ENCODE data around the gene SORL1. TPM values are rescaled to one million over a fixed set of nuclear protein-coding genes. Genes with fewer than 3 reads are reported as not detected.

The SORL1 gene
- total and polyA plus RNA-seq, 2 experiments from 2014 or later: 0.26 to 0.54 TPM

GRCh38 chr11:121606354-121606753 is 154.2 kb downstream of the SORL1 start:
- no peak for TF ChIP-seq EZH2phosphoT487 (IDR thresholded peaks at IDR 0.05; ENCODE audit: insufficient read depth, low read depth)
- TF ChIP-seq EZH2 (IDR thresholded peaks at IDR 0.05; ENCODE audit: insufficient read depth, poor library complexity, severe bottlenecking): no peak
- no peaks in the 10 kb centered on the region for H3F3A ChIP-seq (ENCODE audit: insufficient read depth)
- WGBS, 2 experiments (ENCODE audit: low coverage in 1 of 2, low lambda C conversion rate in 2 of 2, missing lambda C conversion rate in 2 of 2): 91% methylated on average over 4 of the region's 4 CpGs
- no peak for DNase-seq
- in situ Hi-C loops (cut with MboI): no loop called here
- H3K4me2 ChIP-seq (ENCODE audit: unreplicated experiment): no peak overlapping the region
- H3K4me3 ChIP-seq: no peak overlapping the region
- H4K20me1 ChIP-seq (ENCODE audit: insufficient read depth): no peaks in the 10 kb centered on the region
- no peak overlapping the region for H3K27ac ChIP-seq
- no peak overlapping the region for H3K9ac ChIP-seq
- no peaks in the 10 kb centered on the region for H3K36me3 ChIP-seq (ENCODE audit: low read depth)
- H3K9me3 ChIP-seq (ENCODE audit: low read depth): no peaks in the 10 kb centered on the region
- no peaks in the 10 kb centered on the region for H3K79me2 ChIP-seq (ENCODE audit: insufficient read depth)
- no peaks in the 10 kb centered on the region for H3K9me2 ChIP-seq (ENCODE audit: insufficient read depth)
- no peaks in the 10 kb centered on the region for H3K4me1 ChIP-seq (ENCODE audit: insufficient read depth)
- H2AFZ ChIP-seq: no peak overlapping the region
- no peaks in the 10 kb centered on the region for H3K27me3 ChIP-seq (replicated peaks; ENCODE audit: insufficient read depth)

- H3K4me1 ChIP-seq (ENCODE audit: insufficient read depth): no peaks in the 10 kb centered on the region
- no peaks in the 10 kb centered on the region for H3K27me3 ChIP-seq (replicated peaks; ENCODE audit: insufficient read depth)
- DNase-seq: no peak
- no peaks in the 10 kb centered on the region for H3K9me2 ChIP-seq (ENCODE audit: insufficient read depth)
- no peak overlapping the region for H3K9ac ChIP-seq
- no peaks in the 10 kb centered on the region for H3K79me2 ChIP-seq (ENCODE audit: insufficient read depth)
- H2AFZ ChIP-seq: no peak overlapping the region
- in situ Hi-C loops (cut with MboI): no loop called here
- no peaks in the 10 kb centered on the region for H3F3A ChIP-seq (ENCODE audit: insufficient read depth)
- H4K20me1 ChIP-seq (ENCODE audit: insufficient read depth): no peaks in the 10 kb centered on the region
- TF ChIP-seq EZH2phosphoT487 (IDR thresholded peaks at IDR 0.05; ENCODE audit: insufficient read depth, low read depth): no peak
- no peak overlapping the region for H3K4me3 ChIP-seq
- no peaks in the 10 kb centered on the region for H3K9me3 ChIP-seq (ENCODE audit: low read depth)
- no peak overlapping the region for H3K4me2 ChIP-seq (ENCODE audit: unreplicated experiment)
- 83 to 89% methylated on average over 5 of the region's 5 CpGs for WGBS, 2 experiments (ENCODE audit: low coverage in 1 of 2, low lambda C conversion rate in 2 of 2, missing lambda C conversion rate in 2 of 2)
- H3K27ac ChIP-seq: no peak overlapping the region
- H3K36me3 ChIP-seq (ENCODE audit: low read depth): no peaks in the 10 kb centered on the region
Observed at GRCh38 chr11:121607341-121607740, 155.2 kb downstream of the SORL1 start.

- WGBS, 2 experiments (ENCODE audit: low coverage in 1 of 2, low lambda C conversion rate in 2 of 2, missing lambda C conversion rate in 2 of 2): 86 to 88% methylated on average over 9 of the region's 9 CpGs
- TF ChIP-seq EZH2phosphoT487 (IDR thresholded peaks at IDR 0.05; ENCODE audit: insufficient read depth, low read depth): no peak
- no peak for TF ChIP-seq EZH2 (IDR thresholded peaks at IDR 0.05; ENCODE audit: insufficient read depth, poor library complexity, severe bottlenecking)
- H3K27me3 ChIP-seq (replicated peaks; ENCODE audit: insufficient read depth): no peaks in the 10 kb centered on the region
- no peaks in the 10 kb centered on the region for H3K9me2 ChIP-seq (ENCODE audit: insufficient read depth)
- H3K36me3 ChIP-seq (ENCODE audit: low read depth): no peaks in the 10 kb centered on the region
- H2AFZ ChIP-seq: no peak overlapping the region
- no peak overlapping the region for H3K4me3 ChIP-seq
- H3F3A ChIP-seq (ENCODE audit: insufficient read depth): no peaks in the 10 kb centered on the region
- in situ Hi-C loops (cut with MboI): no loop called here
- H4K20me1 ChIP-seq (ENCODE audit: insufficient read depth): no peaks in the 10 kb centered on the region
- H3K27ac ChIP-seq: no peak overlapping the region
- H3K4me1 ChIP-seq (ENCODE audit: insufficient read depth): no peaks in the 10 kb centered on the region
- DNase-seq: no peak
- no peak overlapping the region for H3K4me2 ChIP-seq (ENCODE audit: unreplicated experiment)
- H3K9ac ChIP-seq: no peak overlapping the region
- no peaks in the 10 kb centered on the region for H3K9me3 ChIP-seq (ENCODE audit: low read depth)
- no peaks in the 10 kb centered on the region for H3K79me2 ChIP-seq (ENCODE audit: insufficient read depth)
Observed at GRCh38 chr11:121608545-121609098, 156.5 kb downstream of the SORL1 start.

- Histone ChIP-seq H3K79me2 (ENCODE audit: insufficient read depth) (no peaks in the 10 kb centered on the region), H2AFZ (no peak overlapping the region), H3K9me2 (ENCODE audit: insufficient read depth) (no peaks in the 10 kb centered on the region), H4K20me1 (ENCODE audit: insufficient read depth) (no peaks in the 10 kb centered on the region), H3F3A (ENCODE audit: insufficient read depth) (peaks cover 7% of the 10 kb centered on the region; the same call in 1 of the 2 replicates), H3K27me3 (replicated peaks; ENCODE audit: insufficient read depth) (no peaks in the 10 kb centered on the region), H3K27ac (no peak overlapping the region), H3K36me3 (ENCODE audit: low read depth) (no peaks in the 10 kb centered on the region), H3K4me3 (no peak overlapping the region), H3K4me1 (ENCODE audit: insufficient read depth) (peaks cover 6% of the 10 kb centered on the region; the same call in 1 of the 2 replicates), H3K9me3 (ENCODE audit: low read depth) (no peaks in the 10 kb centered on the region), H3K4me2 (ENCODE audit: unreplicated experiment) (no peak overlapping the region), H3K9ac (no peak overlapping the region)
- no peak for DNase-seq
- 65 to 68% methylated on average over 6 of the region's 6 CpGs for WGBS, 2 experiments (ENCODE audit: low coverage in 1 of 2, low lambda C conversion rate in 2 of 2, missing lambda C conversion rate in 2 of 2)
- in situ Hi-C loops (cut with MboI): no loop called here
- TF ChIP-seq EZH2 (IDR thresholded peaks at IDR 0.05; ENCODE audit: insufficient read depth, poor library complexity, severe bottlenecking) (no peak), EZH2phosphoT487 (IDR thresholded peaks at IDR 0.05; ENCODE audit: insufficient read depth, low read depth) (no peak)
Observed at GRCh38 chr11:121610706-121611105, 158.6 kb downstream of the SORL1 start.

- H3K79me2 ChIP-seq (ENCODE audit: insufficient read depth): no peaks in the 10 kb centered on the region
- no peak overlapping the region for H3K27ac ChIP-seq
- in situ Hi-C loops (cut with MboI): no loop called here
- no peaks in the 10 kb centered on the region for H3K36me3 ChIP-seq (ENCODE audit: low read depth)
- H3K27me3 ChIP-seq (replicated peaks; ENCODE audit: insufficient read depth): no peaks in the 10 kb centered on the region
- H3K9ac ChIP-seq: no peak overlapping the region
- H3K4me3 ChIP-seq: no peak overlapping the region
- TF ChIP-seq EZH2phosphoT487 (IDR thresholded peaks at IDR 0.05; ENCODE audit: insufficient read depth, low read depth): no peak
- no peak for TF ChIP-seq EZH2 (IDR thresholded peaks at IDR 0.05; ENCODE audit: insufficient read depth, poor library complexity, severe bottlenecking)
- no peak overlapping the region for H2AFZ ChIP-seq
- no peaks in the 10 kb centered on the region for H4K20me1 ChIP-seq (ENCODE audit: insufficient read depth)
- H3F3A ChIP-seq (ENCODE audit: insufficient read depth): peaks cover 9% of the 10 kb centered on the region; the same call in 1 of the 2 replicates
- H3K9me2 ChIP-seq (ENCODE audit: insufficient read depth): no peaks in the 10 kb centered on the region
- no peaks in the 10 kb centered on the region for H3K9me3 ChIP-seq (ENCODE audit: low read depth)
- H3K4me1 ChIP-seq (ENCODE audit: insufficient read depth): peaks cover 9% of the 10 kb centered on the region; the same call in 1 of the 2 replicates
- H3K4me2 ChIP-seq (ENCODE audit: unreplicated experiment): no peak overlapping the region
- DNase-seq: no peak
- WGBS, 2 experiments (ENCODE audit: low coverage in 1 of 2, low lambda C conversion rate in 2 of 2, missing lambda C conversion rate in 2 of 2): 88% methylated on average over 6 of the region's 6 CpGs
Observed at GRCh38 chr11:121611242-121611641, 159.1 kb downstream of the SORL1 start.

Measured in GM23248 (cell line).